HL-60 (cell line): ENCODE results near the gene VDAC2.

Experiments
- DNase-seq, 2 experiments: peaks; one replicate each; pipeline ENCODE4 v3.0.0-alpha.2; 2010 to 2020; ENCODE audit warnings: low read depth in 1 of 2, low spot score in 1 of 2
- H3K27ac ChIP-seq: fragments of 250-450 bp; sonication (Bioruptor Pico); replicated peaks from 2 replicates; pipeline ENCODE4 v1.5.1; 2020; ENCODE audit warnings: mild to moderate bottlenecking, moderate library complexity
- H3K27me3 ChIP-seq: fragments of 250-450 bp; sonication (Bioruptor Pico); 2 replicates; pipeline ENCODE4 v1.5.1; 2021; ENCODE audit warnings: mild to moderate bottlenecking, moderate library complexity; ENCODE audit not compliant: insufficient read depth, poor library complexity, severe bottlenecking
- H3K4me3 ChIP-seq: replicated peaks from 2 replicates; pipeline ENCODE4 v1.5.1; 2011; ENCODE audit warnings: mild to moderate bottlenecking, control low read depth, low read length; ENCODE audit not compliant: insufficient read depth
- CTCF ChIP-seq: IDR thresholded peaks from one replicate; pipeline ENCODE4 v1.5.1; 2011; ENCODE audit warnings: low read length, control low read depth, inconsistent platforms; ENCODE audit not compliant: insufficient read depth
- GABPA ChIP-seq: IDR thresholded peaks from 2 replicates; pipeline ENCODE4 v1.6.1; 2012; ENCODE audit warnings: low read depth
- POLR2AphosphoS5 ChIP-seq: IDR thresholded peaks from 2 replicates; pipeline ENCODE4 v1.6.1; 2012; ENCODE audit warnings: low read depth
- REST ChIP-seq: IDR thresholded peaks from 2 replicates; pipeline ENCODE4 v1.6.1; 2012; ENCODE audit warnings: low read depth; ENCODE audit not compliant: insufficient replicate concordance
- SPI1 ChIP-seq: IDR thresholded peaks from 2 replicates; pipeline ENCODE4 v1.6.1; 2012; ENCODE audit warnings: low read depth, mild to moderate bottlenecking, borderline replicate concordance

The VDAC2 gene

GRCh38 chr10:75240329-75241076 lies 29.9 kb downstream of the VDAC2 start:
- H3K27ac ChIP-seq = no peak overlapping the region
- H3K27me3 ChIP-seq = no peaks in the 10 kb centered on the region
- H3K4me3 ChIP-seq = no peak overlapping the region
- TF ChIP-seq SPI1 (no peak), CTCF (no peak), POLR2AphosphoS5 (no peak), GABPA (no peak), REST (no peak)
- DNase-seq = peak in 1 of 2 experiments; percentile 9

- DNase-seq = no peak
- Histone ChIP-seq H3K27ac (no peak overlapping the region), H3K27me3 (no peaks in the 10 kb centered on the region), H3K4me3 (no peak overlapping the region)
- no peak for TF ChIP-seq GABPA
- no peak for TF ChIP-seq REST
- TF ChIP-seq POLR2AphosphoS5 = no peak
- no peak for TF ChIP-seq SPI1
- TF ChIP-seq CTCF = no peak
Observed at GRCh38 chr10:75243426-75243825, 32.8 kb downstream of the VDAC2 start.

- Histone ChIP-seq H3K27me3 (no peaks in the 10 kb centered on the region), H3K27ac (no peak overlapping the region), H3K4me3 (no peak overlapping the region)
- TF ChIP-seq POLR2AphosphoS5 (no peak), REST (no peak), CTCF (no peak), SPI1 (no peak), GABPA (no peak)
- DNase-seq = no peak
Observed at GRCh38 chr10:75244487-75245353, 34.1 kb downstream of the VDAC2 start.
